Measurements from ENCODE around the gene EIF4G1.

The EIF4G1 gene

DNA sequence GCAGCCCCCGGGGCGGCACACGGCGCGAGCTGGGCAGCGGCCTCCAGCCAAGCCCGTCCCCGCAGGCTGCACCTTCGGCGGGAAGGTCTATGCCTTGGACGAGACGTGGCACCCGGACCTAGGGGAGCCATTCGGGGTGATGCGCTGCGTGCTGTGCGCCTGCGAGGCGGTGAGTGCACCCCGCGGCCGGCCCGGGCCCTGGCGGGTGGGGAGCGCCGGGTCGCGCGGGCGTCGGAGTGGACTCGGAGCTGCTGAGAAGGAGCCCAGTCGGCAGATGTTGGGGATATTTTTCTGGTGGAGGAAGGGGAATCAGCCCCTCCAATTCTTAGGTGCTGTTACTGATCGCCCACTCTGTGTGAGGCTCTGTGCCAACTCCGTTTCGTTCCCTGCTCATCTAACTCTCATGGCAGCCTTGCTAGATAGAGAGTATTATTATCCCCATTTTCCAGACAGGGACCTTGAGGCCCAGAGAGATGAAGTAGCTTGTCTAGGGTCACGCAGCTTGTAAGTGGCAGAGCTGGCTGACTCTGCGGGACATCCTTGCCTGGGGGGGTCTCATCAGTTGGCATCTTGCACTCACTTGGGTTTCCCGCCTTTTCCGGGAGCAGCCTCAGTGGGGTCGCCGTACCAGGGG lies 66.3 kb downstream of the EIF4G1 start:
- Histone ChIP-seq H3K27ac (no peak overlapping the region), H3K4me3 (ENCODE audit: low read depth in 1 of 2, low read length in 1 of 2) (peak overlapping the region in 1 of 2 experiments; percentile 18), H3K27me3 (peaks cover 95% of the 10 kb centered on the region), H3K4me1 (ENCODE audit: control insufficient read depth in 1 of 2, insufficient read depth in 1 of 2, low read depth in 1 of 2, low read length in 1 of 2) (peaks cover 17% of the 10 kb centered on the region in 2 experiments), H3K36me3 (no peaks in the 10 kb centered on the region), H3K9me3 (no peaks in the 10 kb centered on the region)
- TF ChIP-seq, protein P1, sequence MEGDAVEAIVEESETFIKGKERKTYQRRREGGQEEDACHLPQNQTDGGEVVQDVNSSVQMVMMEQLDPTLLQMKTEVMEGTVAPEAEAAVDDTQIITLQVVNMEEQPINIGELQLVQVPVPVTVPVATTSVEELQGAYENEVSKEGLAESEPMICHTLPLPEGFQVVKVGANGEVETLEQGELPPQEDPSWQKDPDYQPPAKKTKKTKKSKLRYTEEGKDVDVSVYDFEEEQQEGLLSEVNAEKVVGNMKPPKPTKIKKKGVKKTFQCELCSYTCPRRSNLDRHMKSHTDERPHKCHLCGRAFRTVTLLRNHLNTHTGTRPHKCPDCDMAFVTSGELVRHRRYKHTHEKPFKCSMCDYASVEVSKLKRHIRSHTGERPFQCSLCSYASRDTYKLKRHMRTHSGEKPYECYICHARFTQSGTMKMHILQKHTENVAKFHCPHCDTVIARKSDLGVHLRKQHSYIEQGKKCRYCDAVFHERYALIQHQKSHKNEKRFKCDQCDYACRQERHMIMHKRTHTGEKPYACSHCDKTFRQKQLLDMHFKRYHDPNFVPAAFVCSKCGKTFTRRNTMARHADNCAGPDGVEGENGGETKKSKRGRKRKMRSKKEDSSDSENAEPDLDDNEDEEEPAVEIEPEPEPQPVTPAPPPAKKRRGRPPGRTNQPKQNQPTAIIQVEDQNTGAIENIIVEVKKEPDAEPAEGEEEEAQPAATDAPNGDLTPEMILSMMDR (IDR thresholded peaks at IDR 0.05) = no peak

DNA sequence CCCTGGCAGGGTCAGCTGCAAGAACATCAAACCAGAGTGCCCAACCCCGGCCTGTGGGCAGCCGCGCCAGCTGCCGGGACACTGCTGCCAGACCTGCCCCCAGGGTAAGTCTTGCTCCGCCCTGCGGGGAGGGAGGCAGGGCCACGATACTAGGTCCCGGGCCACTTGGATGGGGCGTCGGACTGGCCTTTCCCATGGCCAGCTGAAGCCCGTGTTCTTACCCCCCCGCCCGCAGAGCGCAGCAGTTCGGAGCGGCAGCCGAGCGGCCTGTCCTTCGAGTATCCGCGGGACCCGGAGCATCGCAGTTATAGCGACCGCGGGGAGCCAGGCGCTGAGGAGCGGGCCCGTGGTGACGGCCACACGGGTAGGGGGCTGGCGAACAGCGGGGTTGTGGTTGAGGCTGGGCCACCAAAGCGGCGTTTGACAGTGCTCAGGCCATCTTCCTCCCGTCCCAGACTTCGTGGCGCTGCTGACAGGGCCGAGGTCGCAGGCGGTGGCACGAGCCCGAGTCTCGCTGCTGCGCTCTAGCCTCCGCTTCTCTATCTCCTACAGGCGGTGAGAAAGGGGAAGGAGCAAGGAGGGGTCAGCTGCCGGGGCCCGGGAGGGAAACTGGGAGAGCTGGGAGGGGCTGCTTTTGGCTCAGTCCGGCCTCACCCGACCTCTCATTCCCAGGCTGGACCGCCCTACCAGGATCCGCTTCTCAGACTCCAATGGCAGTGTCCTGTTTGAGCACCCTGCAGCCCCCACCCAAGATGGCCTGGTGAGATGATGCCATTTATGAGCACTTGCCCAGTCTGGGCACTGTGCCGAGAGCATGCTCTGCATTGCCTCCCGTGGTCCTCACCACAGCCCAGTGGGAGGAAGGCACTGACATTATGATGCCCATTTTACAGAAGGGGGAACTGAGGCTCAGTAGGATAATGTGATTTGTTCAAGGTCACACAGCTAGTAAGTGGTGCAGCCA lies 67.1 kb downstream of the EIF4G1 start:
- no peaks in the 10 kb centered on the region for H3K9me3 ChIP-seq
- no peak overlapping the region for H3K4me3 ChIP-seq (ENCODE audit: low read depth in 1 of 2, low read length in 1 of 2)
- no peak overlapping the region for H3K27ac ChIP-seq
- H3K27me3 ChIP-seq = peaks cover 95% of the 10 kb centered on the region
- no peaks in the 10 kb centered on the region for H3K36me3 ChIP-seq
- TF ChIP-seq, protein P1 (IDR thresholded peaks at IDR 0.05) = no peak
- H3K4me1 ChIP-seq (ENCODE audit: control insufficient read depth in 1 of 2, insufficient read depth in 1 of 2, low read depth in 1 of 2, low read length in 1 of 2) = peaks cover 17% of the 10 kb centered on the region in 2 experiments

DNA sequence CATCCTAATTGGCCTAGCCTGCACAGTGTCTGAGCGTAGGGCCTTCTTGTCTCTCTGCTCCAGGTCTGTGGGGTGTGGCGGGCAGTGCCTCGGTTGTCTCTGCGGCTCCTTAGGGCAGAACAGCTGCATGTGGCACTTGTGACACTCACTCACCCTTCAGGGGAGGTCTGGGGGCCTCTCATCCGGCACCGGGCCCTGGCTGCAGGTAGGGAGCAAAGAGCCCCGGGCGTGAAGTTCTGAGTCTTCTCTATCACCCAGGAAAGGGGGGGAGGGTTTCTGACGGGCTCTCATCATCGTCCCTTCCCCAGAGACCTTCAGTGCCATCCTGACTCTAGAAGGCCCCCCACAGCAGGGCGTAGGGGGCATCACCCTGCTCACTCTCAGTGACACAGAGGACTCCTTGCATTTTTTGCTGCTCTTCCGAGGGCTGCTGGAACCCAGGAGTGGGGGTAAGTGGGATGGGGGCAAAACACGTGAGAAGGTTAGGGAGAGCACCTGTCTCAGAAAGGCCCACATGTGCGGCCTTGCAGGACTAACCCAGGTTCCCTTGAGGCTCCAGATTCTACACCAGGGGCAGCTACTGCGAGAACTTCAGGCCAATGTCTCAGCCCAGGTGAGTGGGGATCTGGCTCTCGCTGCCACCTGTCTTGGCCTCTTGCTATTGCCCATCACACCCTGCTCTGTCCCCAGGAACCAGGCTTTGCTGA lies 68.1 kb downstream of the EIF4G1 start:
- Histone ChIP-seq H3K4me3 (ENCODE audit: low read depth in 1 of 2, low read length in 1 of 2) (no peak overlapping the region), H3K9me3 (no peaks in the 10 kb centered on the region), H3K27me3 (peaks cover 93% of the 10 kb centered on the region), H3K36me3 (no peaks in the 10 kb centered on the region), H3K4me1 (ENCODE audit: control insufficient read depth in 1 of 2, insufficient read depth in 1 of 2, low read depth in 1 of 2, low read length in 1 of 2) (peaks cover 13 to 15% of the 10 kb centered on the region in 2 experiments), H3K27ac (no peak overlapping the region)
- TF ChIP-seq, protein P1 (IDR thresholded peaks at IDR 0.05) = no peak

DNA sequence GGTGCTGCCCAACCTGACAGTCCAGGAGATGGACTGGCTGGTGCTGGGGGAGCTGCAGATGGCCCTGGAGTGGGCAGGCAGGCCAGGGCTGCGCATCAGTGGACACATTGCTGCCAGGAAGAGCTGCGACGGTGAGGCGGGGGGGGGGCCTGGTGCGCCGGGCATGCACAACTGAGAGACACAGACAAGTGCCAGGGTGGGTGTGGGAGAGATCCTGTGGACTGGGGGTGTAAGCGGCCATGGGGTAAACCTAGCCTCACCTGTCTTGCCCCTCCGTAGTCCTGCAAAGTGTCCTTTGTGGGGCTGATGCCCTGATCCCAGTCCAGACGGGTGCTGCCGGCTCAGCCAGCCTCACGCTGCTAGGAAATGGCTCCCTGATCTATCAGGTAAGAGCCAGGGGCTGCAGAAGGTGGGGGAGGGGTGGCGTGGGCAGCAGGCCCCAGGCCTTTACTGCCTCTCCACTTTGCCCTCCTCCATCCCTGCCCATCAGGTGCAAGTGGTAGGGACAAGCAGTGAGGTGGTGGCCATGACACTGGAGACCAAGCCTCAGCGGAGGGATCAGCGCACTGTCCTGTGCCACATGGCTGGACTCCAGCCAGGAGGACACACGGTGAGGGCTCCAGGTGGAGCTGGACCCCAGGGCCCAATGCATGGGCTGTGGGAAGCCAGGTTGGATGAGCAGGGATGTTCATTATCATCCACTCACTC lies 68.8 kb downstream of the EIF4G1 start:
- H3K36me3 ChIP-seq = no peaks in the 10 kb centered on the region
- TF ChIP-seq, protein P1 (IDR thresholded peaks at IDR 0.05) = no peak
- H3K27ac ChIP-seq = no peak overlapping the region
- H3K4me3 ChIP-seq (ENCODE audit: low read depth in 1 of 2, low read length in 1 of 2) = no peak overlapping the region
- no peaks in the 10 kb centered on the region for H3K9me3 ChIP-seq
- H3K4me1 ChIP-seq (ENCODE audit: control insufficient read depth in 1 of 2, insufficient read depth in 1 of 2, low read depth in 1 of 2, low read length in 1 of 2) = peaks cover 10 to 12% of the 10 kb centered on the region in 2 experiments
- H3K27me3 ChIP-seq = peaks cover 90% of the 10 kb centered on the region

DNA sequence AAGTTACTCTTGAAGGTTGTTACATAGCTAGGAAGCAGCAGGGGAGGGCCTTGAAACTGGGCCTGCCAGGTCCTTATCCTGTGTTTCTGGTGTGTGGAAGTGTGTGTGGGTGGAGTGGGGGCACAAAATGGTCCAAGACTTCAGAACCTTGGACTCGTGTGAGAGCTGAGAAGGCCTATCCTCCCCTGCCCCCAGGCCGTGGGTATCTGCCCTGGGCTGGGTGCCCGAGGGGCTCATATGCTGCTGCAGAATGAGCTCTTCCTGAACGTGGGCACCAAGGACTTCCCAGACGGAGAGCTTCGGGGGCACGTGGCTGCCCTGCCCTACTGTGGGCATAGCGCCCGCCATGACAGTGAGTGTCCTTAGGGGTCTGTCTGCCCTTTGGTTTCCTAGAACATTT lies 69.9 kb downstream of the EIF4G1 start:
- Histone ChIP-seq H3K4me3 (ENCODE audit: low read depth in 1 of 2, low read length in 1 of 2) (no peak overlapping the region), H3K27me3 (peaks cover 88% of the 10 kb centered on the region), H3K27ac (no peak overlapping the region), H3K36me3 (no peaks in the 10 kb centered on the region), H3K4me1 (ENCODE audit: control insufficient read depth in 1 of 2, insufficient read depth in 1 of 2, low read depth in 1 of 2, low read length in 1 of 2) (peaks cover 10 to 12% of the 10 kb centered on the region in 2 experiments), H3K9me3 (no peaks in the 10 kb centered on the region)
- TF ChIP-seq, protein P1 (IDR thresholded peaks at IDR 0.05) = no peak
